ENCODE results near the gene IQGAP2.

Gene IQGAP2

DNA sequence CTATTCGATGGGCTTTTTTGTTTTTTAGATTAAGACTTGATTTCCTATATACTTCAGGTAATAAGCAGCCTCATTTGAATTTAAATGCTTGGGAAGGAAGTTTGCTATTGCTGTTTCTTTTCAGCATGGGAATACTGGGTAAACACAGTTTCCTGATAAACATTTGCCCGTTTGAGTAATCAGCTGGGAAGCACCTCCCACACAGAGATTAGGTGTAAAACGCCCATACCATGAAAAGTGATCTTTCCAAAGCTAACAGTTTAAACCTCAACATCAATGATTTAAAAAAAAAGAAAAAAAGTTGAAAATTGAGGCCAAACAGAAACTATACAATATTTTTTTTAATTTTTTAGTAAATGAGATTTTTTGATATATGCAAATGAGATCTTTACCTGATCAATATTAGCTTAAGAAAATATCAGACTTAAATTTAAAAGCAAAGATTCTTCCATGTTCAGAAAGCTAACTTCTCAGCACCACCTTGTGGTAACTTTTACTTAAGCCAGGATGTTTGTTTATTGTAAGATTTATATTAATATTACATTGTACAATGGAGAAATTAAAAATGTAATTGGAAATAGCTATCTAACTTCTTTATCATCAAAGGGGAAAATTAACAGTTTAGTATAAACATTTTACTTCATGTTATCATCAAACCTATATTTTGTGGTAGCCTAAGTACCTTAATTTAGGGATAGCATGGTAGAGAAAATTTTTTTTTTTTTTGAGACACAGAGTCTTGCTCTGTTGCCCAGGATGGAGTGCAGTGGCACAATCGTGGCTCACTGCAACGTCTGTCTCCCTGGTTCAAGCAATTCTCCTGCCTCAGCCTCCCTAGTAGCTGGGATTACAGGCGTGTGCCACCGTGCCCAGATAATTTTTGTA, 180.3 kb downstream of the IQGAP2 start:
- Histone ChIP-seq H2AFZ (ENCODE audit: low read depth, low read length) (no peak overlapping the region), H3K23ac (ENCODE audit: low read length in 2 of 2) (no peak overlapping the region), H3K4ac (ENCODE audit: low read depth in 1 of 2, low read length in 2 of 2) (no peak overlapping the region), H3K14ac (ENCODE audit: low read length in 2 of 2) (no peak overlapping the region), H2BK5ac (ENCODE audit: low read depth, low read length, poor library complexity, severe bottlenecking) (no peak overlapping the region), H4K8ac (ENCODE audit: low read length) (no peak overlapping the region), H4K91ac (ENCODE audit: low read length) (no peak overlapping the region), H2BK15ac (ENCODE audit: low read depth, poor library complexity, severe bottlenecking) (no peak overlapping the region), H3K18ac (ENCODE audit: low read depth in 1 of 2, low read length in 2 of 2) (no peak overlapping the region), H2BK120ac (ENCODE audit: low read depth, low read length) (no peak overlapping the region), H3K4me1 (ENCODE audit: control insufficient read depth, insufficient read depth, low read depth, low read length) (no peaks in the 10 kb centered on the region), H3K4me3 (ENCODE audit: insufficient read depth in 1 of 2, low read depth in 1 of 2, low read length in 2 of 2) (no peak overlapping the region), H3K36me3 (ENCODE audit: control insufficient read depth in 1 of 2, insufficient read depth in 2 of 2, low read depth in 1 of 2, low read length in 2 of 2) (no peaks in the 10 kb centered on the region), H2AK5ac (ENCODE audit: low read length, severe bottlenecking) (no peak overlapping the region), H3K27ac (ENCODE audit: low read length, poor library complexity, severe bottlenecking) (no peak overlapping the region), H3K4me2 (ENCODE audit: low read length, poor library complexity, severe bottlenecking) (no peak overlapping the region), H3K9ac (ENCODE audit: low read length) (no peak overlapping the region), H3K79me1 (replicated peaks; ENCODE audit: low read length, poor library complexity, severe bottlenecking) (no peaks in the 10 kb centered on the region), H3K9me3 (ENCODE audit: control insufficient read depth, low read length) (no peaks in the 10 kb centered on the region), H3K27me3 (ENCODE audit: control insufficient read depth in 1 of 2, insufficient read depth in 1 of 2, low read length in 2 of 2) (peaks cover 0 to 3% of the 10 kb centered on the region in 2 experiments), H2BK12ac (ENCODE audit: low read length in 2 of 2) (no peak overlapping the region)
- peak; percentile 28 for DNase-seq
- WGBS = 44% methylated on average over 6 of the region's 7 CpGs

GRCh38 chr5:76585783-76586217, 182.7 kb downstream of the IQGAP2 start:
- 93% methylated on average over 3 of the region's 3 CpGs for WGBS
- H2BK15ac ChIP-seq (ENCODE audit: low read depth, poor library complexity, severe bottlenecking) = no peak overlapping the region
- H3K36me3 ChIP-seq (ENCODE audit: control insufficient read depth in 1 of 2, insufficient read depth in 2 of 2, low read depth in 1 of 2, low read length in 2 of 2) = no peaks in the 10 kb centered on the region
- H3K23ac ChIP-seq (ENCODE audit: low read length in 2 of 2) = no peak overlapping the region
- no peak overlapping the region for H2BK120ac ChIP-seq (ENCODE audit: low read depth, low read length)
- peaks cover 0 to 9% of the 10 kb centered on the region in 2 experiments for H3K27me3 ChIP-seq (ENCODE audit: control insufficient read depth in 1 of 2, insufficient read depth in 1 of 2, low read length in 2 of 2)
- no peak overlapping the region for H3K4ac ChIP-seq (ENCODE audit: low read depth in 1 of 2, low read length in 2 of 2)
- H3K9ac ChIP-seq (ENCODE audit: low read length) = no peak overlapping the region
- H3K4me1 ChIP-seq (ENCODE audit: control insufficient read depth, insufficient read depth, low read depth, low read length) = no peaks in the 10 kb centered on the region
- H3K9me3 ChIP-seq (ENCODE audit: control insufficient read depth, low read length) = no peaks in the 10 kb centered on the region
- no peak overlapping the region for H2AFZ ChIP-seq (ENCODE audit: low read depth, low read length)
- no peaks in the 10 kb centered on the region for H3K79me1 ChIP-seq (replicated peaks; ENCODE audit: low read length, poor library complexity, severe bottlenecking)
- no peak overlapping the region for H2BK5ac ChIP-seq (ENCODE audit: low read depth, low read length, poor library complexity, severe bottlenecking)
- H3K18ac ChIP-seq (ENCODE audit: low read depth in 1 of 2, low read length in 2 of 2) = no peak overlapping the region
- no peak overlapping the region for H2AK5ac ChIP-seq (ENCODE audit: low read length, severe bottlenecking)
- H4K8ac ChIP-seq (ENCODE audit: low read length) = no peak overlapping the region
- H3K4me3 ChIP-seq (ENCODE audit: insufficient read depth in 1 of 2, low read depth in 1 of 2, low read length in 2 of 2) = no peak overlapping the region
- H4K91ac ChIP-seq (ENCODE audit: low read length) = no peak overlapping the region
- no peak overlapping the region for H3K4me2 ChIP-seq (ENCODE audit: low read length, poor library complexity, severe bottlenecking)
- no peak overlapping the region for H3K27ac ChIP-seq (ENCODE audit: low read length, poor library complexity, severe bottlenecking)
- no peak overlapping the region for H3K14ac ChIP-seq (ENCODE audit: low read length in 2 of 2)
- no peak for DNase-seq
- no peak overlapping the region for H2BK12ac ChIP-seq (ENCODE audit: low read length in 2 of 2)

- Histone ChIP-seq H2BK5ac (ENCODE audit: low read depth, low read length, poor library complexity, severe bottlenecking) (no peak overlapping the region), H3K9ac (ENCODE audit: low read length) (no peak overlapping the region), H3K4me2 (ENCODE audit: low read length, poor library complexity, severe bottlenecking) (no peak overlapping the region), H3K4ac (ENCODE audit: low read depth in 1 of 2, low read length in 2 of 2) (no peak overlapping the region), H3K4me1 (ENCODE audit: control insufficient read depth, insufficient read depth, low read depth, low read length) (no peaks in the 10 kb centered on the region), H3K79me1 (replicated peaks; ENCODE audit: low read length, poor library complexity, severe bottlenecking) (no peaks in the 10 kb centered on the region), H3K36me3 (ENCODE audit: control insufficient read depth in 1 of 2, insufficient read depth in 2 of 2, low read depth in 1 of 2, low read length in 2 of 2) (no peaks in the 10 kb centered on the region), H3K27ac (ENCODE audit: low read length, poor library complexity, severe bottlenecking) (no peak overlapping the region), H3K14ac (ENCODE audit: low read length in 2 of 2) (no peak overlapping the region), H3K4me3 (ENCODE audit: insufficient read depth in 1 of 2, low read depth in 1 of 2, low read length in 2 of 2) (no peak overlapping the region), H3K23ac (ENCODE audit: low read length in 2 of 2) (no peak overlapping the region), H2BK120ac (ENCODE audit: low read depth, low read length) (no peak overlapping the region), H3K27me3 (ENCODE audit: control insufficient read depth in 1 of 2, insufficient read depth in 1 of 2, low read length in 2 of 2) (peaks cover 3 to 15% of the 10 kb centered on the region in 2 experiments), H4K91ac (ENCODE audit: low read length) (no peak overlapping the region), H4K8ac (ENCODE audit: low read length) (no peak overlapping the region), H2AK5ac (ENCODE audit: low read length, severe bottlenecking) (no peak overlapping the region), H2BK12ac (ENCODE audit: low read length in 2 of 2) (no peak overlapping the region), H2BK15ac (ENCODE audit: low read depth, poor library complexity, severe bottlenecking) (no peak overlapping the region), H2AFZ (ENCODE audit: low read depth, low read length) (no peak overlapping the region), H3K18ac (ENCODE audit: low read depth in 1 of 2, low read length in 2 of 2) (no peak overlapping the region), H3K9me3 (ENCODE audit: control insufficient read depth, low read length) (peaks cover under 1% of the 10 kb centered on the region)
- WGBS = 95% methylated on average over 3 of the region's 4 CpGs
- no peak for DNase-seq
These were observed 183.4 kb downstream of the IQGAP2 start for GRCh38 chr5:76586531-76586930.

DNA sequence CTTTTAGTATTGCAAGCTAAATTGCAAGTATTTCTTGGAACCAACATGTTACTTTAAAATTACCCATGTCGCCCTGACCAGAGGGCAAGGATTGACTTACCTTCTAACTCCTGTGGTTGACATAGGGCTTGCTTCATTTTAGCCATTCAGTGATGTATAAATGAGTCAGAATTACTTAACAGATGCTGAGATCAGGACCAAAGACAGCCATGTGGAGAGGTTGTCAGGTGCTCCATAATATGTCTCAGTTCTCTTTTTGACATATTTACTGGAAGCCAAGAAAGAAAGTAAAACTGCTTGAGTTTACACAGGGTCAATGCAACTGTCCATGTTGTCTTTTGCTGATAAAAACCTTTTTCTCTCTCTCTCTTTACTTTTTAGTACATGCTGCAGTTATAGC, 186.9 kb downstream of the IQGAP2 start:
- Histone ChIP-seq H2AFZ (ENCODE audit: low read depth, low read length) (no peak overlapping the region), H3K79me1 (replicated peaks; ENCODE audit: low read length, poor library complexity, severe bottlenecking) (no peaks in the 10 kb centered on the region)

More for the DNA sequence above, 186.9 kb downstream of the IQGAP2 start:
- H3K4me1 ChIP-seq (ENCODE audit: control insufficient read depth, insufficient read depth, low read depth, low read length) = no peaks in the 10 kb centered on the region
- H3K9ac ChIP-seq (ENCODE audit: low read length) = no peak overlapping the region
- no peak overlapping the region for H3K23ac ChIP-seq (ENCODE audit: low read length in 2 of 2)
- H3K9me3 ChIP-seq (ENCODE audit: control insufficient read depth, low read length) = peaks cover 4% of the 10 kb centered on the region
- no peak overlapping the region for H3K18ac ChIP-seq (ENCODE audit: low read depth in 1 of 2, low read length in 2 of 2)
- H3K4me3 ChIP-seq (ENCODE audit: insufficient read depth in 1 of 2, low read depth in 1 of 2, low read length in 2 of 2) = no peak overlapping the region
- H4K91ac ChIP-seq (ENCODE audit: low read length) = no peak overlapping the region
- no peak overlapping the region for H2BK15ac ChIP-seq (ENCODE audit: low read depth, poor library complexity, severe bottlenecking)
- H4K8ac ChIP-seq (ENCODE audit: low read length) = no peak overlapping the region
- H3K27ac ChIP-seq (ENCODE audit: low read length, poor library complexity, severe bottlenecking) = no peak overlapping the region
- no peak overlapping the region for H2BK5ac ChIP-seq (ENCODE audit: low read depth, low read length, poor library complexity, severe bottlenecking)
- no peaks in the 10 kb centered on the region for H3K36me3 ChIP-seq (ENCODE audit: control insufficient read depth in 1 of 2, insufficient read depth in 2 of 2, low read depth in 1 of 2, low read length in 2 of 2)
- no peak overlapping the region for H2BK12ac ChIP-seq (ENCODE audit: low read length in 2 of 2)
- no peak for DNase-seq
- no peak overlapping the region for H2AK5ac ChIP-seq (ENCODE audit: low read length, severe bottlenecking)
- no peak overlapping the region for H3K4ac ChIP-seq (ENCODE audit: low read depth in 1 of 2, low read length in 2 of 2)
- no peak overlapping the region for H3K14ac ChIP-seq (ENCODE audit: low read length in 2 of 2)
- WGBS = 91% methylated on average over 1 of the region's 1 CpG
- no peak overlapping the region for H2BK120ac ChIP-seq (ENCODE audit: low read depth, low read length)
- H3K27me3 ChIP-seq (ENCODE audit: control insufficient read depth in 1 of 2, insufficient read depth in 1 of 2, low read length in 2 of 2) = peaks cover 6 to 35% of the 10 kb centered on the region in 2 experiments
- H3K4me2 ChIP-seq (ENCODE audit: low read length, poor library complexity, severe bottlenecking) = no peak overlapping the region
